CD14-positive monocyte (primary cell): Measurements from ENCODE around the gene OR6Y1. TPM values are rescaled to one million over a fixed set of nuclear protein-coding genes. Genes with fewer than 3 reads are reported as not detected.

Experiments used
- DNase-seq, 3 donors: peaks; one replicate each; pipeline ENCODE4 v3.0.0-alpha.2; 2011 to 2022
- H2AFZ ChIP-seq: 2 replicates; pipeline ENCODE4 v1.6.0; 2012; ENCODE audit warnings: mild to moderate bottlenecking, low read depth, low read length, inconsistent platforms; ENCODE audit not compliant: insufficient read depth, poor library complexity, severe bottlenecking
- H3K27ac ChIP-seq, 2 donors: 1 replicate in 1 of 2; 2 replicates in 1 of 2; pipeline ENCODE4 v1.5.1; 2012 to 2013; ENCODE audit warnings: low read length in 2 of 2, control low read depth in 1 of 2, inconsistent platforms in 1 of 2, low read depth in 1 of 2, mild to moderate bottlenecking in 1 of 2
- H3K27me3 ChIP-seq, 2 donors: one replicate each; pipeline versions ENCODE4 v1.6.0 to v1.6.1; 2011 to 2013; ENCODE audit warnings: low read length in 2 of 2; ENCODE audit not compliant: control insufficient read depth in 2 of 2, insufficient read depth in 2 of 2
- H3K36me3 ChIP-seq, 2 donors: replicated peaks in 1 of 2; 1 replicate in 1 of 2; 2 replicates in 1 of 2; pipeline versions ENCODE4 v1.5.1 to v1.6.1; 2012 to 2013; ENCODE audit warnings: low read length in 2 of 2, control low read depth in 1 of 2, inconsistent platforms in 1 of 2, mild to moderate bottlenecking in 1 of 2; ENCODE audit not compliant: insufficient read depth in 2 of 2, control insufficient read depth in 1 of 2
- H3K4me1 ChIP-seq, 2 donors: 1 replicate in 1 of 2; 2 replicates in 1 of 2; pipeline versions ENCODE4 v1.5.1 to v1.6.1; 2012 to 2013; ENCODE audit warnings: low read length in 2 of 2, control low read depth in 1 of 2, inconsistent platforms in 1 of 2, mild to moderate bottlenecking in 1 of 2, moderate library complexity in 1 of 2; ENCODE audit not compliant: insufficient read depth in 2 of 2, control insufficient read depth in 1 of 2
- H3K4me2 ChIP-seq: replicated peaks from 2 replicates; pipeline ENCODE3; 2012; ENCODE audit warnings: low read length, moderate library complexity, mild to moderate bottlenecking; ENCODE audit not compliant: poor library complexity, severe bottlenecking; ENCODE audit errors: extremely low read depth
- H3K4me3 ChIP-seq, 3 experiments: fragments of 200-600 bp in 1 of 3; sonication (generic) in 1 of 3; replicated peaks in 1 of 3; 1 replicate in 2 of 3; 2 replicates in 1 of 3; pipeline ENCODE4 v1.5.1; 2011 to 2013; ENCODE audit warnings: low read length in 3 of 3, mild to moderate bottlenecking in 3 of 3, control low read depth in 2 of 3, low read depth in 2 of 3, inconsistent platforms in 1 of 3, moderate library complexity in 1 of 3
- H3K79me2 ChIP-seq: 2 replicates; pipeline ENCODE4 v1.6.0; 2012; ENCODE audit warnings: mild to moderate bottlenecking, control low read depth, inconsistent platforms, low read length, moderate library complexity; ENCODE audit not compliant: insufficient read depth
- H3K9ac ChIP-seq: 2 replicates; pipeline ENCODE4 v1.6.0; 2017; ENCODE audit warnings: low read length, mild to moderate bottlenecking; ENCODE audit not compliant: insufficient read depth, poor library complexity, severe bottlenecking
- H3K9me3 ChIP-seq, 2 donors: replicated peaks in 1 of 2; 1 replicate in 1 of 2; 2 replicates in 1 of 2; pipeline versions ENCODE4 v1.5.1 to v1.6.1; 2012 to 2013; ENCODE audit warnings: low read length in 2 of 2, control low read depth in 1 of 2; ENCODE audit not compliant: control insufficient read depth in 1 of 2, insufficient read depth in 1 of 2
- H4K20me1 ChIP-seq: 2 replicates; pipeline ENCODE4 v1.6.0; 2012; ENCODE audit warnings: mild to moderate bottlenecking, low read length, control low read depth, moderate library complexity; ENCODE audit not compliant: insufficient read depth
- H3K27ac Mint-ChIP-seq, 7 donors: one replicate each; pipeline ENCODE4 v1.8.0; 2020; ENCODE audit warnings: mild to moderate bottlenecking in 7 of 7, mixed read lengths in 7 of 7, moderate library complexity in 6 of 7, inconsistent platforms in 2 of 7
- H3K27me3 Mint-ChIP-seq, 3 donors: one replicate each; pipeline ENCODE4 v1.8.0; 2021 to 2022; ENCODE audit warnings: low read depth in 3 of 3, mild to moderate bottlenecking in 3 of 3, mixed read lengths in 3 of 3, moderate library complexity in 3 of 3, inconsistent platforms in 1 of 3
- H3K36me3 Mint-ChIP-seq, 2 donors: one replicate each; pipeline ENCODE4 v1.8.0; 2020; ENCODE audit warnings: mixed read lengths in 2 of 2, inconsistent platforms in 1 of 2, mild to moderate bottlenecking in 1 of 2
- H3K4me1 Mint-ChIP-seq: one replicate; pipeline ENCODE4 v1.8.0; 2020; ENCODE audit warnings: mild to moderate bottlenecking, mixed read lengths
- H3K4me3 Mint-ChIP-seq, 2 donors: one replicate each; pipeline ENCODE4 v1.8.0; 2020; ENCODE audit warnings: mild to moderate bottlenecking in 2 of 2, mixed read lengths in 2 of 2, moderate library complexity in 1 of 2
- H3K9me3 Mint-ChIP-seq, 7 donors: one replicate each; pipeline ENCODE4 v1.8.0; 2020 to 2022; ENCODE audit warnings: mixed read lengths in 7 of 7, mild to moderate bottlenecking in 6 of 7, moderate library complexity in 6 of 7, inconsistent platforms in 2 of 7
- WGBS: methylation state at CpG from one replicate; pipeline ENCODE4 v1.1.5; 2013; ENCODE audit warnings: missing lambda C conversion rate; ENCODE audit not compliant: insufficient coverage; 5-methylcytosine and 5-hydroxymethylcytosine counted together
- intact Hi-C, 2 donors: fragments of 100-400 bp; cut with micrococcal nuclease; formaldehyde crosslinking; loops; one replicate each; pipeline versions ENCODE4 v1.15.0 to v1.15.1; 2023
- polyA plus RNA-seq, 3 donors: library from polyadenylated mRNA; depleted of rRNA in 1 of 3; unstranded in 2 of 3; stranded (reverse) in 1 of 3; fragments of 300-500 nt in 2 of 3; fragments of >200 nt in 1 of 3; fragmentation: Illumina TruSeq in 2 of 3; gene quantifications; 1 replicate in 2 of 3; 2 replicates in 1 of 3; pipeline ENCODE4 v1.2.3, GENCODE V29; 2012 to 2021
- TF ChIP-seq, protein P1 (sequence below): fragments of 200-600 bp; IDR thresholded peaks from one replicate; pipeline ENCODE4 v1.8.0; 2022; ENCODE audit warnings: antibody characterized with exemption, mild to moderate bottlenecking

OR6Y1 gene
- polyA plus RNA-seq, 3 donors: not detected

DNA sequence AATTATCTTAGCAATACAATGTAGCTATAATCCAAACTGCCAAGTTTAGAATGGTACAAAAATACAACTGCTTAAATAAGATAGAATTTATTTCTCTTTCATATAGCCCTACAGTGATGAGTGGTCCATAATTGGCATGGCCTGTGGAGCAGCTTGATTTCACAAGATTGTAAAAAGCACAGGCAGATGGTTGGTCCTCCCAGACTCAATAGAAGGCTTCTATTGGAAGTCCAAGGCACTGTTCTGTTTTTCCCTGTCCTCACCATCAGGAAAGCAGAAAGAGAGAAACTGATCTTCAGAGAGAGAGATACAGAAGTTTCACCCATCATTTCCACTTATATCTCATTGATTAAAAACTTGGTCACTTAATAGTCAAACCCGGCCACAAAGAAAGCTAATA is 18.0 kb upstream of the OR6Y1 start:
- Histone ChIP-seq H2AFZ (no peak overlapping the region), H4K20me1 (no peaks in the 10 kb centered on the region), H3K4me2 (no peak overlapping the region), H3K9ac (no peak overlapping the region), H3K27me3 (no peaks in the 10 kb centered on the region), H3K4me1 (no peaks in the 10 kb centered on the region), H3K27ac (no peak overlapping the region), H3K4me3 (no peak overlapping the region), H3K79me2 (no peaks in the 10 kb centered on the region), H3K36me3 (no peaks in the 10 kb centered on the region), H3K9me3 (no peaks in the 10 kb centered on the region)
- Mint-ChIP-seq H3K27me3 (peaks cover 0 to 2% (median 0%) of the 10 kb centered on the region in 3 donors), H3K4me3 (no peak overlapping the region), H3K9me3 (peaks cover 0 to 6% (median 1%) of the 10 kb centered on the region in 7 donors), H3K36me3 (no peaks in the 10 kb centered on the region), H3K27ac (no peak overlapping the region), H3K4me1 (peaks cover 2% of the 10 kb centered on the region)
- no CpG with 5 or more reads among the region's 1 CpG for WGBS
- intact Hi-C loops: no loop called here
- no peak for DNase-seq
- TF ChIP-seq, protein P1, sequence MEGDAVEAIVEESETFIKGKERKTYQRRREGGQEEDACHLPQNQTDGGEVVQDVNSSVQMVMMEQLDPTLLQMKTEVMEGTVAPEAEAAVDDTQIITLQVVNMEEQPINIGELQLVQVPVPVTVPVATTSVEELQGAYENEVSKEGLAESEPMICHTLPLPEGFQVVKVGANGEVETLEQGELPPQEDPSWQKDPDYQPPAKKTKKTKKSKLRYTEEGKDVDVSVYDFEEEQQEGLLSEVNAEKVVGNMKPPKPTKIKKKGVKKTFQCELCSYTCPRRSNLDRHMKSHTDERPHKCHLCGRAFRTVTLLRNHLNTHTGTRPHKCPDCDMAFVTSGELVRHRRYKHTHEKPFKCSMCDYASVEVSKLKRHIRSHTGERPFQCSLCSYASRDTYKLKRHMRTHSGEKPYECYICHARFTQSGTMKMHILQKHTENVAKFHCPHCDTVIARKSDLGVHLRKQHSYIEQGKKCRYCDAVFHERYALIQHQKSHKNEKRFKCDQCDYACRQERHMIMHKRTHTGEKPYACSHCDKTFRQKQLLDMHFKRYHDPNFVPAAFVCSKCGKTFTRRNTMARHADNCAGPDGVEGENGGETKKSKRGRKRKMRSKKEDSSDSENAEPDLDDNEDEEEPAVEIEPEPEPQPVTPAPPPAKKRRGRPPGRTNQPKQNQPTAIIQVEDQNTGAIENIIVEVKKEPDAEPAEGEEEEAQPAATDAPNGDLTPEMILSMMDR: no peak

DNA sequence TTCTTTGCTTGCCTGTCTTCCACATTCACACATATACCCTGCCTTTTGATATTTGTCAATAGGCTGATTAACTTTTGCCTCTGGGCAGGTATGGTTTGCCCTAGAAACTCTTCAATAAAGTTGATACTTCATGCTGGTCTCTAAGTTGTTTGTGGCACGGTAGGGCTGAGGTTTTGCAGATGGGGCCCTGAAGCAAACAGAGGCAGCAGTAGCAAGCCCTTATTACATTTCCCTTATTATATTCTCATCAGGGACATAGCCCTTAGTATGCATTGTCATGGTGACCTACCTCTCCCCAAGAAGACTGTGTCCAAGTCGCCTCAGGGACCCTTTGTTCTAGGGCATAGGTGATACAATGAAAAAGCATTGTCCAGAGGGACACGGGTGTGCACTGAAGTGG is 16.3 kb upstream of the OR6Y1 start, which contains the start of gene OR6P1:
TSS of gene OR6P1 (minus strand) at position 101 of the 400 bp plus-strand sequence. CDS start 6,976 bp downstream, outside the sequence.
- TF ChIP-seq, protein P1: no peak
- Mint-ChIP-seq H3K27ac (no peak within 1 kb of the TSS), H3K4me3 (no peak within 1 kb of the TSS), H3K9me3 (peaks cover 0 to 6% (median 3%) of the 10 kb centered on the region in 7 donors), H3K36me3 (no peaks in the 10 kb centered on the region), H3K27me3 (peaks cover 0 to 2% (median 0%) of the 10 kb centered on the region in 3 donors), H3K4me1 (peaks cover 2% of the 10 kb centered on the region)
- Histone ChIP-seq H3K4me3 (no peak within 1 kb of the TSS), H3K4me1 (no peaks in the 10 kb centered on the region), H3K27me3 (no peaks in the 10 kb centered on the region), H3K4me2 (no peak within 1 kb of the TSS), H3K9ac (no peak within 1 kb of the TSS), H3K36me3 (no peaks in the 10 kb centered on the region), H4K20me1 (no peaks in the 10 kb centered on the region), H3K9me3 (no peaks in the 10 kb centered on the region), H3K79me2 (no peaks in the 10 kb centered on the region), H3K27ac (no peak within 1 kb of the TSS), H2AFZ (no peak within 1 kb of the TSS)
- no CpG with 5 or more reads among the region's 3 CpGs for WGBS
- intact Hi-C loops: no loop called here
- DNase-seq: no peak
